Measurements from ENCODE around the gene CXCR3.
A peak's percentile ranks its signal among the peaks of the same experiment; 100 is the strongest.
"Not testable (repeated sequence)": the region's sequence is repeated elsewhere in the genome, so short reads cannot be mapped to it uniquely, and the experiment has no call there.

The CXCR3 gene

DNA sequence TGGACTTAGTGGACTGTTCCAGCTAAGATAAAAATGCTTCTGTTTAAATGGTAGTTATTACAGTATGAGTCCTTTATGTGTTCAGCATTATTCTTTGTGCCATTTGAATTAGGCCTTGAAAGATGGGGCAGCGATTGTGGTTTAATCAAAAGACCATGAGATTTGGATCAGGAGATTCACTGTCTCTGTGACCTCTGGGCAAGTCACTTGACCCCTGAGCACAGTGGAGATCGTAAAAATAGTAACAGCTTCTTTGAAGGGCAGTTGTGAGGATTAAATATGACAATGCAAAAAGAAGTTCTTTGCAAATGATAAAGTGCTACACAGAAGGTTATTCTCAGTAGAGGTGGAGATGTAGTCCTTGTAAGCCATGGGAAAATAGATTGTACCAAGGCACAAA lies 10.8 kb downstream of the CXCR3 start:
- no peak for DNase-seq

- peak; percentile 69 for DNase-seq
Observed at GRCh38 chrX:71606536-71607216, 11.6 kb downstream of the CXCR3 start.

DNA sequence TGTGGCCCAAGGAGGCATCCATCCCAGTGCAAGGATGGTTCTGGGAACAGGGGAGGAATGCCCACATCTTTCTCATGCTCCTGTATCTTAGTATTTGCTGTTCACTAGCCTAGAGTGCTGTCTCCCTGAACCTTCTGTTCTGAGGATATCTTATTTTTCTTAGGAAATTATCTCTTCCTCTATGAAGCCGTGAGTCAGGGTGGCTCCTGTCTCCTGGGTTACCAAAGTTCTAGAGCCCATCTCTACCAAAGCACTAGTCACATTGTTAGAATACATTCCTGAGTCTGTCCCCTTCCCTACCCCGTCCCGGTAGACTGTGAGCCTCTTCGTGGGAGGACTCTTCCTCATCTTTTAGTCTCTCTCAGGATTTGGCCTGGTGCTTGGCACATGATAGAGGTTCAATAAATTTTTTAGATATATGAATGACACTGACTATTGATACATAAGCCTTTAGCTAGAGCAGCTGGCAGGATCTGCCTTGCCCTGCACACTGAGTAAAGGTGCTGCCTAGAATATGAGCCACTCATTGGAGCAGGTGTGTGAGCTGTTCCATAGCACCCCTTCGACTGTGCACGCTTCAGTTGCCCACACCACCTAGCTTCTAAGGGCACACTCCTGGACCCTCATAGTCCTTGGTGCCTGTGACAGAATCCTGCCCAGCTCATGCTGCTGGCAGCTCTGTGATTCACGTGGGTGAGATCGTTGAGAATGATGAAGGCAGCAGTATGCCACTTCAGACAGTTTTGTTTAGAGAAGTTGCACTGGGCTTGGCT lies 13.3 kb downstream of the CXCR3 start:
- no peak for DNase-seq

DNA sequence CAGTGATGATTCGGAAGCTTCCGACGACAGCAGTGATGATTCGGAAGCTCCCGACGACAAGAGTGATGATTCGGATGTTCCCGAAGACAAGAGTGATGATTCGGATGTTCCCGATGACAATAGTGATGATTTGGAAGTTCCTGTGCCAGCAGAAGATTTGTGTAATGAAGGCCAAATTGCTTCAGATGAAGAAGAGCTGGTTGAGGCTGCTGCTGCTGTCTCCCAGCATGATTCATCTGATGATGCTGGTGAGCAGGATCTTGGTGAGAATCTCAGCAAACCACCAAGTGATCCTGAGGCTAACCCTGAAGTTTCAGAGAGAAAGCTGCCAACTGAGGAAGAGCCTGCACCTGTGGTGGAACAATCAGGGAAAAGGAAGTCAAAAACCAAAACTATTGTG lies 14.2 kb downstream of the CXCR3 start:
- DNase-seq = no peak

GRCh38 chrX:71603618-71604017 lies 14.7 kb downstream of the CXCR3 start:
- no peak for DNase-seq

GRCh38 chrX:71599965-71600364 lies 18.3 kb downstream of the CXCR3 start:
- DNase-seq = no peak

- DNase-seq = not testable (repeated sequence)
Observed at GRCh38 chrX:71593210-71593609, 25.1 kb downstream of the CXCR3 start.

- DNase-seq = no peak
Observed at GRCh38 chrX:71586929-71587328, 31.4 kb downstream of the CXCR3 start.

DNA sequence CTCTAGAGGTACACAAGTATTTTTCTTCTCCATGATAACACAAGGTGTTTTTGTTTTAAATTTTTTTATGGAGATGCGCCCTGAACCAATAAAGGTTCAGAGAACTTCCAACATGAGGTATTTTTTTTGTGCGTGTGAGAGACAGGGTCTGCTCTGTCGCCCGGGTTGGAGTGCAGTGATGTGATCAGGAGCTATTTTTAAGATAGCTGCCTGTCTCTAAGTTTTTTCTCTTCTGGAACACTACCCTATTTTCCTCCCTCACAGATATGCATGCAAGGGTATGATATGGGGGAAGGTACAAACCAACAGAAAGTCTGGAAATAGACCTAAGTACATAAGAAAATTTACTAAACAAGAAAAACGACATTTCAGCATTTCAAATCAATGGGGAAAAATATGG lies 37.1 kb downstream of the CXCR3 start:
- DNase-seq = no peak

GRCh38 chrX:71579990-71580380 lies 38.3 kb downstream of the CXCR3 start:
- no peak for DNase-seq

DNA sequence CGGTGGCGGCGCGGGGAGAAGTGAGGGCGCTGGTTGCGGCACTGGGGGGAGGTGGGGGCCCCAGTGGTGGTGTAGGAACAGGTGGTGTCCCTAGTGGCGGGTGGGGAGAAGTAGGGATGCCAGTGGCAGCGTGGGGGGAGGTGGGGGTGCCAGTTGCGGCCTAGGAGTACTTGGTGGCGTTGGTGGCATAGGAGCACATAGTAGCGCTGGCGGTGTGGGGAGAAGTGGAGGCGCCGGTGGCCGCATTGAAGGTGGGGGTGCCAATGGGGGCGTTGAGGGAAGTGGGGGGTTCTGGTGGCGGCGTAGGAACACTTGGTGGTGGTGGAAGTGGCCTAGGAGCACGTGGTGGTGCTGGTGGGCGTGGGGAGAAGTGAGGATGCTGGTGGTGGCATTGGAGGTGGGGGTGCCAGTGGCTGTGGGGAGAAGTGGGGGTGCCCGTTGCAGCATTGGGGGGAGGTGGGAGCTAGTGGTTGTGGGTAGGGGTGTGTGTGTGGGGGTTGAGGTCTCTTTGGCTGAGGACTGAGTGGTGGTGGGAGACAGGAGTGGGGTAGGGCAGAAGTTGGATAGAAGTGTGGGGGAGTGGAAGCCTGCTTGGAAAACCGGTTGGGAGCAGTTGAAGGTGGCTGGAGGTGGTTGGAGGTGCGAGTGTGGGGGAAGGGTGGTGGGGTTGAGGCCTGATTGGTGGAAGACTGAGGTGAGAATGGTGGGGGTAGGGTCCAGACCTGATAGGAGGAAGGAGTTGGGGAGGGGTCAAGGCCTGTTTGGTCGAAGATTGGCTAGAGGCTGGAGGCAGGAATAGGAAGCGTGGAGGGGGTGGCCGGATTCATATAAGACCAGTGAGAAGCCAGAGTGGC lies 38.9 kb downstream of the CXCR3 start:
- DNase-seq = no peak

DNA sequence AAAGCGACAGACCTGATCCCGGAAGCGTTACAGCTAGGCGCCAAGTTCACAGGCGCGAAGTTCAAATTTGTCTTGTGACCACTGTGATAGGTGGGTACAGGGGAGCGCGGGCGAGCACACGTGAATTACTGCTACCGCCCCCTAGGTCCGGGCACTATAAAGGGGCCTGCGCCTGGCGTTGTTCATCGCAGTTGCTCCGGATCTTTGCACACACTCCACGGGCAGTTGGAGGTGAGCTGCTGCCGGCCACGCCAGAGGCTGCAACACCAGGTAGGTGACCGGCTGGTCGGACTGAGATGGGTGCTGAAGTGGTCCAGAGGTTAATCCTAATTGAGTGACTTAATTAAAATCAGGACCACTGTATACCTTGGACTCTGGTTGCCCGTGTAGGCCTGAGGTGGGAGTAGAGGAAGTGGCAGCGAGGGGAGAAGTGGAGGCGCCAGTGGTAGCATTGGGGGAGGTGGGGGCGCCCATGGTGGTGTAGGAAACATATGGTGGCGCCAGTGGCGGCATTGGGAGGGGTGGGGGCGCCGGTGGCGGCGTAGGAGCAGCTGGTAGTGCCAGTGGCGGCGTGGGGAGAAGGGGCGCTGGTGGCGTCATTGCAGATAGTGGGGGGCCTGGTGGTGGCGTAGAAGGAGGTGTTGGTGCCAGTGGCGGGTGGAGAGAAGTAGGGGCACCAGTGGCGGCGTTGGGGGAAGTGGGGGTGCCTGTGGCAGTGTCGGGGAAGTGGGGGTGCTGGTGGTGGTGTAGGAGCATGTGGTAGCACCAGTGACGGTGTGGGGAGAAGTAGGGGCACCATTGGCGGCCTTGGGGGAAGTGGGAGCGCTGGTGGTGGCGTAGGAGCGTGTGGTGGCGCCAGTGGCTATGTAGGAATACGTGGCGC lies 39.8 kb downstream of the CXCR3 start, which contains the start of gene GCNA:
Gene GCNA, plus strand, starts transcription at position 185 of the 883 bp plus-strand sequence. CDS start 2,385 bp downstream, outside the sequence.
- DNase-seq = no peak

DNA sequence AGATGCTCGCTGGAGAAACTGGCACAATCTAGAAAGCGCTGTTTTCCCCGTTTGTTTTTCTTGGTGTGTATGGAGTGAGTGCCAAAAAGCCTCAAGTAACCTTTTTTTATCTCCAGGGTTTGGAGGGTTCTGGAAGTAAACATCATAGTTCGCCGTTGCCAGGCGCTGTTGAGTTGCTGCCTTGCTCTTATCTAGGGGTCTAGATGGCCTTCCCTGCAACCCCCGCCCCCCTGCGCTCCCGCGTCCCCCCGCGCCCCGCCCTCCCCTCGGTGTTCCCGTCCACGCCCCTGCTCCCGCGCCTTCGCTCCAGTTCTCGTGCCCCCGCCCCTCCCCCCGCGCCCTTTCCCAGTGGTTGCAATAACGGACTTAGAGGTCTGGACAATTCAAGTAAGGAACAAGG lies 40.6 kb downstream of the CXCR3 start:
- DNase-seq = no peak

DNA sequence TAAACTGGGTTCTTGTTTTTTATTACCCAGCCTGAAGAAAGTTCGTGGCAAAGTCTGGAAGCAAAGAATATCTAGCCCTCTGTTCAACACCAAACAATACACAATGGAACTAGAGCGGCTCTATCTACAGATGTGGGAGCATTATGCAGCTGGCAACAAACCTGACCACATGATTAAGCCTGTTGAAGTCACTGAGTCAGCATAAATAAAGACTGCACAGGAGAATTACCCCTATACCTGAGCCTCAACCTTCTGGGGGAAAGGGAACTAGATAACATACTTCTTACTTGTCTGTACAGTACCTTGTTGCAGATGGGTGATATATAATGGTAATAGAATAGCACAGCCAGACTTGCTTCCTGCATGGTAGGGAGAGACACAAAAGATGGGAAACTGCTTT lies 44.7 kb downstream of the CXCR3 start:
- DNase-seq = no peak

GRCh38 chrX:71571390-71571789 lies 46.9 kb downstream of the CXCR3 start:
- not testable (repeated sequence) for DNase-seq

Data from CD4-positive, alpha-beta T cell treated with Interleukin-4 for 4 hours (primary cell).